H1 (cell line): Measurements from ENCODE around the gene BMI1. TPM values are rescaled to one million over a fixed set of nuclear protein-coding genes. Genes with fewer than 3 reads are reported as not detected.

ENCODE experiments used
- CTCF ChIA-PET: fragments of 300-600 bp; sonication (Branson Sonifier 250); formaldehyde crosslinking; loops from one replicate; lab custom pipeline; 2021; ENCODE audit not compliant: partially characterized antibody; lab: Charles Lee
- POLR2A ChIA-PET: fragments of 300-600 bp; sonication (Branson Sonifier 250); formaldehyde crosslinking; loops from one replicate; lab custom pipeline; 2021; ENCODE audit warnings: inconsistent platforms; ENCODE audit not compliant: partially characterized antibody; lab: Charles Lee
- DNase-seq, 2 experiments: peaks; one replicate each; pipeline versions ENCODE4 v3.0.0 to v3.0.0-alpha.2; 2010 to 2022; ENCODE audit warnings: low spot score in 2 of 2, low read depth in 1 of 2, mixed read lengths in 1 of 2
- FAIRE-seq: peaks from 2 replicates; lab custom pipeline; 2011; peaks lifted over from hg19 to GRCh38; lab: Jason Lieb, UNC
- H2AFZ ChIP-seq: 2 replicates; pipeline ENCODE4 v1.8.1; 2012; ENCODE audit warnings: low read length, inconsistent platforms
- H2AK5ac ChIP-seq: 2 replicates; pipeline ENCODE4 v1.6.1; 2013; ENCODE audit warnings: low read depth, low read length
- H2BK120ac ChIP-seq: replicated peaks from 2 replicates; pipeline ENCODE3; 2013; ENCODE audit warnings: low read depth, low read length, inconsistent platforms
- H2BK12ac ChIP-seq: 2 replicates; pipeline ENCODE4 v1.6.1; 2013; ENCODE audit warnings: low read depth, low read length
- H2BK15ac ChIP-seq: 2 replicates; pipeline ENCODE4 v1.6.1; 2013; ENCODE audit warnings: low read length
- H2BK20ac ChIP-seq: 2 replicates; pipeline ENCODE4 v1.6.1; 2013; ENCODE audit warnings: low read length
- H2BK5ac ChIP-seq: 2 replicates; pipeline ENCODE4 v1.6.1; 2013; ENCODE audit warnings: low read depth, low read length
- H3K14ac ChIP-seq: 2 replicates; pipeline ENCODE4 v1.6.1; 2013; ENCODE audit warnings: inconsistent platforms; ENCODE audit not compliant: insufficient read length
- H3K18ac ChIP-seq: 2 replicates; pipeline ENCODE4 v1.6.1; 2013; ENCODE audit warnings: low read length; ENCODE audit errors: extremely low read depth
- H3K23ac ChIP-seq: 2 replicates; pipeline ENCODE4 v1.6.1; 2013; ENCODE audit warnings: inconsistent platforms; ENCODE audit not compliant: insufficient read length
- H3K23me2 ChIP-seq: 2 replicates; pipeline ENCODE4 v1.6.1; 2013; ENCODE audit warnings: low read depth, low read length
- H3K27ac ChIP-seq: 2 replicates; pipeline ENCODE4 v1.6.1; 2011; ENCODE audit warnings: low read depth, low read length, inconsistent platforms
- H3K27me3 ChIP-seq, 4 experiments: replicated peaks in 1 of 4; 1 replicate in 1 of 4; 2 replicates in 3 of 4; pipeline versions ENCODE4 v1.6.1 to v1.8.1; 2011 to 2013; ENCODE audit warnings: low read length in 3 of 4, mild to moderate bottlenecking in 3 of 4, inconsistent platforms in 2 of 4, mixed read lengths in 2 of 4, moderate library complexity in 1 of 4; ENCODE audit not compliant: control insufficient read depth in 3 of 4, insufficient read depth in 3 of 4; ENCODE audit errors: extremely low read depth in 1 of 4
- H3K36me3 ChIP-seq, 4 experiments: 2 replicates each; pipeline versions ENCODE4 v1.6.1 to v1.8.1; 2011 to 2013; ENCODE audit warnings: mild to moderate bottlenecking in 4 of 4, low read length in 3 of 4, moderate library complexity in 2 of 4, control low read depth in 1 of 4, inconsistent platforms in 1 of 4; ENCODE audit not compliant: insufficient read depth in 4 of 4, control insufficient read depth in 2 of 4
- H3K4ac ChIP-seq: replicated peaks from 2 replicates; pipeline ENCODE3; 2013; ENCODE audit warnings: low read length, low read depth, mixed read lengths, inconsistent platforms; ENCODE audit not compliant: insufficient read length
- H3K4me1 ChIP-seq, 4 experiments: replicated peaks in 1 of 4; 1 replicate in 1 of 4; 2 replicates in 3 of 4; pipeline versions ENCODE4 v1.6.1 to v1.8.1; 2011 to 2013; ENCODE audit warnings: low read length in 3 of 4, inconsistent platforms in 2 of 4, mixed read lengths in 1 of 4; ENCODE audit not compliant: insufficient read depth in 4 of 4, control insufficient read depth in 3 of 4
- H3K4me2 ChIP-seq, 2 experiments: 2 replicates each; pipeline versions ENCODE4 v1.6.1 to v1.8.1; 2011 to 2013; ENCODE audit warnings: low read depth in 2 of 2, low read length in 2 of 2, control low read depth in 1 of 2, inconsistent platforms in 1 of 2, mild to moderate bottlenecking in 1 of 2; ENCODE audit not compliant: insufficient read depth in 1 of 2
- H3K4me3 ChIP-seq, 4 experiments: fragments of 200-600, 300-600 bp in 1 of 4; sonication (generic), shearing (Covaris generic), sonication (Bioruptor Twin) in 1 of 4; 2 replicates each; pipeline versions ENCODE4 v1.5.1 to v1.8.1; 2011 to 2016; ENCODE audit warnings: low read length in 4 of 4, low read depth in 3 of 4, control low read depth in 2 of 4, inconsistent platforms in 2 of 4, mild to moderate bottlenecking in 2 of 4, mixed read lengths in 1 of 4, moderate library complexity in 1 of 4; ENCODE audit not compliant: insufficient read depth in 2 of 4; ENCODE audit errors: extremely low read depth in 1 of 4
- H3K56ac ChIP-seq: replicated peaks from 2 replicates; pipeline ENCODE3; 2013; ENCODE audit warnings: low read depth, mild to moderate bottlenecking, mixed read lengths, low read length, inconsistent platforms; ENCODE audit not compliant: insufficient read length
- H3K79me1 ChIP-seq: 2 replicates; pipeline ENCODE4 v1.6.1; 2013; ENCODE audit warnings: low read depth, low read length, control low read depth
- H3K79me2 ChIP-seq, 2 experiments: 2 replicates each; pipeline versions ENCODE4 v1.6.1 to v1.8.1; 2012 to 2013; ENCODE audit warnings: low read length in 2 of 2, mild to moderate bottlenecking in 2 of 2, inconsistent platforms in 1 of 2; ENCODE audit not compliant: insufficient read depth in 2 of 2, control insufficient read depth in 1 of 2
- H3K9ac ChIP-seq, 4 experiments: replicated peaks in 1 of 4; 1 replicate in 1 of 4; 2 replicates in 3 of 4; pipeline versions ENCODE4 v1.6.1 to v1.8.1; 2011 to 2013; ENCODE audit warnings: low read depth in 3 of 4, low read length in 3 of 4, control low read depth in 2 of 4, mild to moderate bottlenecking in 2 of 4, moderate library complexity in 2 of 4, inconsistent platforms in 1 of 4; ENCODE audit errors: extremely low read depth in 1 of 4
- H3K9me3 ChIP-seq, 2 experiments: 2 replicates each; pipeline versions ENCODE4 v1.6.1 to v1.8.1; 2012 to 2013; ENCODE audit warnings: mild to moderate bottlenecking in 2 of 2, moderate library complexity in 2 of 2, control low read depth in 1 of 2, inconsistent platforms in 1 of 2, low read depth in 1 of 2, low read length in 1 of 2, mixed read lengths in 1 of 2; ENCODE audit not compliant: insufficient read depth in 2 of 2
- H4K20me1 ChIP-seq, 2 experiments: replicated peaks in 1 of 2; 2 replicates each; pipeline versions ENCODE3 to v1.8.1; 2011 to 2013; ENCODE audit warnings: inconsistent platforms in 2 of 2, low read length in 2 of 2, mild to moderate bottlenecking in 1 of 2; ENCODE audit not compliant: insufficient read depth in 2 of 2, control insufficient read depth in 1 of 2
- H4K5ac ChIP-seq: 2 replicates; pipeline ENCODE4 v1.6.1; 2013; ENCODE audit warnings: low read length, low read depth, mixed read lengths, inconsistent platforms; ENCODE audit not compliant: insufficient read length
- H4K8ac ChIP-seq: 2 replicates; pipeline ENCODE4 v1.8.0; 2013; ENCODE audit warnings: mild to moderate bottlenecking, moderate library complexity, low read length, inconsistent platforms; ENCODE audit not compliant: insufficient read depth; ENCODE audit errors: extremely low read depth
- H4K91ac ChIP-seq: replicated peaks from 2 replicates; pipeline ENCODE3; 2013; ENCODE audit warnings: low read length, mixed read lengths, inconsistent platforms; ENCODE audit not compliant: insufficient read length
- POLR2AphosphoS5 ChIP-seq: IDR thresholded peaks from 2 replicates; pipeline ENCODE4 v1.6.1; 2011; ENCODE audit warnings: low read depth, low read length
- RAD21 ChIP-seq, 2 experiments: IDR thresholded peaks in 1 of 2; conservative IDR thresholded peaks in 1 of 2; 2 replicates each; pipeline ENCODE4 v1.6.1; 2011; ENCODE audit warnings: low read depth in 2 of 2, low read length in 2 of 2, improper control_type of control experiment in 1 of 2, inconsistent platforms in 1 of 2, mild to moderate bottlenecking in 1 of 2, moderate library complexity in 1 of 2
- WGBS, 2 experiments: shearing (Covaris generic) in 1 of 2; methylation state at CpG; one replicate each; pipeline versions ENCODE4 v1.1.6 to v1.1.7; 2013 to 2015; ENCODE audit warnings: low lambda C conversion rate in 2 of 2, mixed read lengths in 2 of 2, inconsistent platforms in 1 of 2, low coverage in 1 of 2, missing lambda C conversion rate in 1 of 2; ENCODE audit not compliant: insufficient replicate concordance in 2 of 2, insufficient coverage in 1 of 2, insufficient read length in 1 of 2; ENCODE audit errors: extremely low coverage in 1 of 2, missing lambda C conversion rate in 1 of 2; 5-methylcytosine and 5-hydroxymethylcytosine counted together
- polyA plus RNA-seq, 7 experiments: library from polyadenylated mRNA; depleted of rRNA in 3 of 7; stranded (reverse) in 5 of 7; unstranded in 2 of 7; fragments of >200 nt in 5 of 7; fragments of 200-250 nt in 2 of 7; gene quantifications; 1 replicate in 5 of 7; 2 replicates in 1 of 7; 4 replicates in 1 of 7; pipeline versions ENCODE4 v1.2.1 to v1.2.3, GENCODE V29; 2011 to 2013; ENCODE audit warnings: missing spikeins in 2 of 7, mixed read lengths in 2 of 7
- total RNA-seq: library from RNA; stranded (reverse); fragmentation: NEBNext Ultra II Directional; extraction: Animal tissue kit (Norgen Biotek cat#: 25700); gene quantifications from 2 replicates; pipeline ENCODE4 v1.2.1, GENCODE V29; 2021

The BMI1 gene
- total and polyA plus RNA-seq, 2 of the 8 experiments (the other 6 are each of a cell fraction or from before 2014, with no cell fraction given): 2.8 to 10.7 TPM

GRCh38 chr10:22365233-22365632, 44.3 kb downstream of the BMI1 start:
- Histone ChIP-seq H2AFZ (no peak overlapping the region), H4K20me1 (peaks cover 0 to 1% of the 10 kb centered on the region in 2 experiments), H3K18ac (no peak overlapping the region), H3K79me1 (no peaks in the 10 kb centered on the region), H2AK5ac (no peak overlapping the region), H2BK12ac (no peak overlapping the region), H3K23ac (no peak overlapping the region), H3K27ac (no peak overlapping the region), H3K14ac (no peak overlapping the region), H3K27me3 (no peaks in the 10 kb centered on the region), H3K9ac (no peak overlapping the region), H3K4ac (no peak overlapping the region), H2BK15ac (no peak overlapping the region), H3K56ac (no peak overlapping the region), H3K79me2 (no peaks in the 10 kb centered on the region), H2BK120ac (no peak overlapping the region), H4K91ac (no peak overlapping the region), H4K8ac (no peak overlapping the region), H3K23me2 (no peaks in the 10 kb centered on the region), H3K4me3 (no peak overlapping the region), H2BK20ac (no peak overlapping the region), H2BK5ac (no peak overlapping the region), H3K4me1 (no peaks in the 10 kb centered on the region), H3K36me3 (no peaks in the 10 kb centered on the region), H4K5ac (no peak overlapping the region), H3K9me3 (no peaks in the 10 kb centered on the region), H3K4me2 (no peak overlapping the region)
- CTCF ChIA-PET: no interaction called here
- no peak for DNase-seq
- no peak for TF ChIP-seq RAD21 (IDR thresholded peaks at IDR 0.05 in 1 of 2, conservative IDR thresholded peaks at IDR 0.05 in 1 of 2; ENCODE audit: low read depth in 2 of 2, low read length in 2 of 2)
- no peak for TF ChIP-seq POLR2AphosphoS5
- FAIRE-seq: no peak
- WGBS, 2 experiments: 75% methylated on average over 1 of the region's 1 CpG; no CpG with 5 or more reads in 1 of the 2 experiments
- POLR2A ChIA-PET: no interaction called here
